SK-N-SH (cell line): ENCODE data around the gene GPR171.

Experiments used
- CHD2 ChIP-seq: fragments of 150-350 bp; IDR thresholded peaks from 2 replicates; pipeline ENCODE4 v1.6.1; 2018; ENCODE audit warnings: low read length; ENCODE audit not compliant: partially characterized antibody
- CTCF ChIP-seq: fragments of 200-600 bp; sonication (generic); IDR thresholded peaks from 2 replicates; pipeline ENCODE4 v1.6.1; 2017; ENCODE audit warnings: antibody characterized with exemption, mild to moderate bottlenecking, moderate library complexity
- EP300 ChIP-seq, 2 experiments: IDR thresholded peaks; 2 replicates each; pipeline versions ENCODE4 v1.4.0 to v1.6.1; 2012; ENCODE audit warnings: borderline replicate concordance in 1 of 2, low read depth in 1 of 2, low read length in 1 of 2
- FOSL2 ChIP-seq: IDR thresholded peaks from 2 replicates; pipeline ENCODE4 v1.4.0; 2012; ENCODE audit warnings: low read depth, mild to moderate bottlenecking, moderate library complexity, borderline replicate concordance
- MAX ChIP-seq: IDR thresholded peaks from 2 replicates; pipeline ENCODE4 v1.4.0; 2012; ENCODE audit warnings: low read depth
- RAD21 ChIP-seq: IDR thresholded peaks from 2 replicates; pipeline ENCODE4 v1.6.1; 2012; ENCODE audit warnings: mild to moderate bottlenecking, low read length
- RCOR1 ChIP-seq: fragments of 150-350 bp; IDR thresholded peaks from 2 replicates; pipeline ENCODE4 v1.6.1; 2017; ENCODE audit warnings: antibody characterized with exemption, low read length
- REST ChIP-seq: IDR thresholded peaks from 2 replicates; pipeline ENCODE4 v1.6.1; 2012; ENCODE audit warnings: mild to moderate bottlenecking, low read depth, low read length, moderate library complexity
- RXRA ChIP-seq: IDR thresholded peaks from 2 replicates; pipeline ENCODE4 v1.4.0; 2012; ENCODE audit warnings: low read depth, mild to moderate bottlenecking, borderline replicate concordance

GRCh38 chr3:151171145-151171757 is 31.8 kb downstream of the GPR171 start:
- TF ChIP-seq FOSL2 (no peak), MAX (no peak), CHD2 (no peak), CTCF (no peak), RXRA (no peak), RAD21 (no peak), REST (no peak), RCOR1 (no peak), EP300 (IDR thresholded peaks at IDR 0.05; ENCODE audit: borderline replicate concordance in 1 of 2, low read depth in 1 of 2, low read length in 1 of 2) (no peak)
